Sigmoid colon (tissue), 7 donors: Measurements from ENCODE around the gene RNU6-7. TPM values are rescaled to one million over a fixed set of nuclear protein-coding genes. Genes with fewer than 3 reads are reported as not detected.

ENCODE experiments used
- DNase-seq: peaks from one replicate; pipeline ENCODE4 v3.0.0-alpha.2; 2019
- H3K27ac ChIP-seq, 4 donors: fragments of 200-600 bp; sonication (generic); one replicate each; pipeline ENCODE4 v1.5.1; 2016 to 2019; ENCODE audit warnings: mild to moderate bottlenecking in 1 of 4
- H3K27me3 ChIP-seq, 3 donors: fragments of 200-600 bp; sonication (generic); one replicate each; pipeline ENCODE4 v1.5.1; 2019; ENCODE audit warnings: mild to moderate bottlenecking in 1 of 3
- H3K36me3 ChIP-seq, 4 donors: fragments of 200-600 bp; sonication (generic); one replicate each; pipeline ENCODE4 v1.5.1; 2016 to 2019
- H3K4me1 ChIP-seq, 4 donors: fragments of 200-600 bp; sonication (generic); one replicate each; pipeline ENCODE4 v1.5.1; 2017 to 2019
- H3K4me3 ChIP-seq, 4 donors: fragments of 200-600 bp; sonication (generic); one replicate each; pipeline ENCODE4 v1.5.1; 2017 to 2019; ENCODE audit warnings: mild to moderate bottlenecking in 2 of 4, moderate library complexity in 1 of 4
- H3K9me3 ChIP-seq, 4 donors: fragments of 200-600 bp in 3 of 4; sonication (generic) in 3 of 4; one replicate each; pipeline versions ENCODE4 v1.5.1 to v1.6.1; 2013 to 2019
- EP300 ChIP-seq, 4 donors: sonication (generic); formaldehyde crosslinking; IDR thresholded peaks; one replicate each; pipeline ENCODE4 v1.6.1; 2017; ENCODE audit warnings: antibody characterized with exemption in 4 of 4
- POLR2A ChIP-seq, 2 donors: fragments of 450-650 bp; IDR thresholded peaks; one replicate each; pipeline ENCODE4 v1.6.1; 2016; ENCODE audit warnings: antibody characterized with exemption in 2 of 2, mild to moderate bottlenecking in 2 of 2, moderate library complexity in 2 of 2
- POLR2AphosphoS5 ChIP-seq, 4 donors: sonication (generic); formaldehyde crosslinking; IDR thresholded peaks; one replicate each; pipeline ENCODE4 v1.6.1; 2017; ENCODE audit warnings: antibody characterized with exemption in 4 of 4
- WGBS, 2 donors: extraction: QIAGEN DNeasy Blood & Tissue Kit; methylation state at CpG; one replicate each; pipeline ENCODE4 v1.1.7; 2013; 5-methylcytosine and 5-hydroxymethylcytosine counted together
- intact Hi-C: fragments of 100-400 bp; cut with DNase I; formaldehyde crosslinking; loops from one replicate; pipeline ENCODE4 v1.15.1; 2023
- polyA plus RNA-seq, 3 donors: library from polyadenylated mRNA; stranded (reverse); fragments of 200-250 nt; gene quantifications; one replicate each; pipeline ENCODE4 v1.2.3, GENCODE V29; 2013
- total RNA-seq, 4 donors: library from RNA; depleted of rRNA; stranded (reverse); fragments of >200 nt; gene quantifications; one replicate each; pipeline ENCODE4 v1.1.0, GENCODE V29; 2016
- TF ChIP-seq, protein P1 (sequence below), 4 experiments: fragments of 450-650 bp in 3 of 4; fragments of 200-600 bp in 1 of 4; IDR thresholded peaks; one replicate each; pipeline ENCODE4 v1.5.1; 2016 to 2019; ENCODE audit warnings: antibody characterized with exemption in 4 of 4, mild to moderate bottlenecking in 3 of 4, moderate library complexity in 2 of 4
- donor health status: healthy with polysubstance abuse.
- donor health status: Bipolar disorder and iron deficiency.
- donor health status: healthy.

The RNU6-7 gene
- total RNA-seq (not detected), polyA plus RNA-seq (not detected)

GRCh38 chr14:32201816-32202490, at the start of gene RNU6-7:
RNU6-7 (plus strand) TSS chr14:32202045.
- DNase-seq, result peak; percentile 70
- no peaks in the 10 kb centered on the region for H3K36me3 ChIP-seq
- H3K27me3 ChIP-seq, result no peaks in the 10 kb centered on the region
- TF ChIP-seq, protein P1, sequence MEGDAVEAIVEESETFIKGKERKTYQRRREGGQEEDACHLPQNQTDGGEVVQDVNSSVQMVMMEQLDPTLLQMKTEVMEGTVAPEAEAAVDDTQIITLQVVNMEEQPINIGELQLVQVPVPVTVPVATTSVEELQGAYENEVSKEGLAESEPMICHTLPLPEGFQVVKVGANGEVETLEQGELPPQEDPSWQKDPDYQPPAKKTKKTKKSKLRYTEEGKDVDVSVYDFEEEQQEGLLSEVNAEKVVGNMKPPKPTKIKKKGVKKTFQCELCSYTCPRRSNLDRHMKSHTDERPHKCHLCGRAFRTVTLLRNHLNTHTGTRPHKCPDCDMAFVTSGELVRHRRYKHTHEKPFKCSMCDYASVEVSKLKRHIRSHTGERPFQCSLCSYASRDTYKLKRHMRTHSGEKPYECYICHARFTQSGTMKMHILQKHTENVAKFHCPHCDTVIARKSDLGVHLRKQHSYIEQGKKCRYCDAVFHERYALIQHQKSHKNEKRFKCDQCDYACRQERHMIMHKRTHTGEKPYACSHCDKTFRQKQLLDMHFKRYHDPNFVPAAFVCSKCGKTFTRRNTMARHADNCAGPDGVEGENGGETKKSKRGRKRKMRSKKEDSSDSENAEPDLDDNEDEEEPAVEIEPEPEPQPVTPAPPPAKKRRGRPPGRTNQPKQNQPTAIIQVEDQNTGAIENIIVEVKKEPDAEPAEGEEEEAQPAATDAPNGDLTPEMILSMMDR (IDR thresholded peaks at IDR 0.05), result no peak
- no peak for TF ChIP-seq EP300 (IDR thresholded peaks at IDR 0.05)
- no peak for TF ChIP-seq POLR2AphosphoS5 (IDR thresholded peaks at IDR 0.05)
- no peak for TF ChIP-seq POLR2A (IDR thresholded peaks at IDR 0.05)
- peak within 1 kb of the TSS; percentile 64 to 68 (median 65) for H3K4me3 ChIP-seq
- intact Hi-C loops, result loop anchor here (1.0 to 5.0 kb wide), 5 partner anchors 51 to 640 kb away; partner anchors contain the start of genes ARHGAP5 and NUBPL
- H3K27ac ChIP-seq, result peak within 1 kb of the TSS; percentile 78 to 87 (median 84)
- 1% methylated on average over 40 of the region's 40 CpGs for WGBS, 2 donors
- H3K4me1 ChIP-seq, result peaks cover 0 to 12% (median 9%) of the 10 kb centered on the region in 4 donors
- H3K9me3 ChIP-seq, result no peaks in the 10 kb centered on the region

GRCh38 chr14:32166029-32166428, 35.8 kb upstream of the RNU6-7 start:
- 82 to 89% methylated on average over 2 of the region's 2 CpGs for WGBS, 2 donors
- DNase-seq, result no peak
- Histone ChIP-seq H3K27ac (no peak overlapping the region), H3K27me3 (no peaks in the 10 kb centered on the region), H3K9me3 (no peaks in the 10 kb centered on the region), H3K4me1 (no peaks in the 10 kb centered on the region), H3K36me3 (no peaks in the 10 kb centered on the region), H3K4me3 (no peak overlapping the region)
- TF ChIP-seq, protein P1 (IDR thresholded peaks at IDR 0.05), result no peak
- no peak for TF ChIP-seq POLR2AphosphoS5 (IDR thresholded peaks at IDR 0.05)
- no peak for TF ChIP-seq POLR2A (IDR thresholded peaks at IDR 0.05)
- no peak for TF ChIP-seq EP300 (IDR thresholded peaks at IDR 0.05)
- intact Hi-C loops, result no loop called here

DNA sequence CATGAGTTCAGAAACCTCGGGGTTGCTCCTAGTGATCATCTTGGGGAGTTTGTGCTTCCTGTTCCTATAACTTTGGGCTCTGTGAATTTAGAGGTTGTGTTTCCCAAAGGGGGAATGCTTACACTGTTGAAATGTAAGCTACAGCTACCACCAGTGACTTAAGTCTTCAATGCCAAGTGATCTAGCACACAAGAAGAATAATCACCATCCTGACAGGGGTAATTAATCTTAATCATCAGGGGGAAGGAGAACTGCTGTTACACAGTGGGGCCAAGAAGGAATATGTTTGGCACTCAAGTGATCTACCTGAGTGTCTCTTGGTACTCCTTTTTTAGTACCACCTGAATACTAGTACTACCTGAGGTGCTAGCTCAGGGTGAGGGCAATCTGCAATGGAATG, 34.9 kb upstream of the RNU6-7 start:
- H3K4me3 ChIP-seq, result no peak overlapping the region
- WGBS, 2 donors, result 81 to 94% methylated on average over 1 of the region's 1 CpG
- H3K9me3 ChIP-seq, result no peaks in the 10 kb centered on the region
- H3K27me3 ChIP-seq, result no peaks in the 10 kb centered on the region
- intact Hi-C loops, result no loop called here
- no peak for DNase-seq
- no peaks in the 10 kb centered on the region for H3K36me3 ChIP-seq
- TF ChIP-seq EP300 (IDR thresholded peaks at IDR 0.05) (no peak), POLR2A (IDR thresholded peaks at IDR 0.05) (no peak), POLR2AphosphoS5 (IDR thresholded peaks at IDR 0.05) (no peak)
- TF ChIP-seq, protein P1 (IDR thresholded peaks at IDR 0.05), result no peak
- H3K4me1 ChIP-seq, result no peaks in the 10 kb centered on the region
- no peak overlapping the region for H3K27ac ChIP-seq

DNA sequence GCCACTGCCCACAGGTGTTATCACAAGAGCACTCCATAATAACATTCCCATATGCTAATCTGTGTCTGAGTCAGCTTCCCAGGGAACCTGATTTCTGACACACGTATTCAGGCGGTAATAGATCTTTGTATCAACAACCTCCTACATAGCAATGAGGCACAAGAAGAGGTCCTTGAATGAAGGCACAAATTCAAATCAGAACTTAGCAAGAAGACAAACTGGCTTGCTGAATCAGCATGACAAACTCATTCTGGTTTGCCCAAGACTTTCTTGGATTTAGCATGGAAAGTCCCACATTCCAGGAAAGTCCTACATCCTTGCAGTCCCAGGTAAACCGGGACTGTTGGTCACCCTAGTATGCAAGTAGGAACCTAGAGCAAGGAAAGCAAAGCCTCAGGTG, 33.9 kb upstream of the RNU6-7 start:
- 85 to 93% methylated on average over 3 of the region's 3 CpGs for WGBS, 2 donors
- no peak overlapping the region for H3K27ac ChIP-seq
- H3K27me3 ChIP-seq, result no peaks in the 10 kb centered on the region
- no peaks in the 10 kb centered on the region for H3K9me3 ChIP-seq
- no peak for DNase-seq
- TF ChIP-seq EP300 (IDR thresholded peaks at IDR 0.05) (no peak), POLR2A (IDR thresholded peaks at IDR 0.05) (no peak), POLR2AphosphoS5 (IDR thresholded peaks at IDR 0.05) (no peak)
- TF ChIP-seq, protein P1 (IDR thresholded peaks at IDR 0.05), result no peak
- no peaks in the 10 kb centered on the region for H3K4me1 ChIP-seq
- intact Hi-C loops, result no loop called here
- H3K4me3 ChIP-seq, result no peak overlapping the region
- H3K36me3 ChIP-seq, result no peaks in the 10 kb centered on the region
